Astrocyte (in vitro differentiated cells and primary cell): Measurements from ENCODE around the gene SLC22A13. TPM values are rescaled to one million over a fixed set of nuclear protein-coding genes. Genes with fewer than 3 reads are reported as not detected.
"Not testable (repeated sequence)": the region's sequence is repeated elsewhere in the genome, so short reads cannot be mapped to it uniquely, and the experiment has no call there.

Experiments
- DNase-seq: peaks from one replicate; pipeline ENCODE4 v3.0.0-alpha.2; 2010; ENCODE audit warnings: low read depth
- FAIRE-seq: peaks from 2 replicates; lab custom pipeline; 2011; peaks lifted over from hg19 to GRCh38; lab: Jason Lieb, UNC
- H2AFZ ChIP-seq: 2 replicates; pipeline ENCODE4 v1.6.0; 2012; ENCODE audit warnings: low read depth, low read length, inconsistent platforms
- H3K27ac ChIP-seq: 2 replicates; pipeline ENCODE4 v1.5.1; 2011; ENCODE audit warnings: low read depth, low read length, inconsistent platforms
- H3K27me3 ChIP-seq: 2 replicates; pipeline ENCODE4 v1.6.0; 2011; ENCODE audit warnings: low read length, inconsistent platforms; ENCODE audit not compliant: insufficient read depth
- H3K36me3 ChIP-seq: 2 replicates; pipeline ENCODE4 v1.5.1; 2011; ENCODE audit warnings: low read length, inconsistent platforms; ENCODE audit not compliant: insufficient read depth
- H3K4me1 ChIP-seq: 2 replicates; pipeline ENCODE4 v1.5.1; 2011; ENCODE audit warnings: low read length, inconsistent platforms; ENCODE audit not compliant: insufficient read depth
- H3K4me2 ChIP-seq: 2 replicates; pipeline ENCODE4 v1.6.0; 2012; ENCODE audit warnings: low read length, inconsistent platforms
- H3K4me3 ChIP-seq: 2 replicates; pipeline ENCODE4 v1.5.1; 2011; ENCODE audit warnings: low read depth, mild to moderate bottlenecking, low read length, inconsistent platforms; ENCODE audit not compliant: insufficient read depth
- H3K79me2 ChIP-seq: 2 replicates; pipeline ENCODE4 v1.6.0; 2012; ENCODE audit warnings: mild to moderate bottlenecking, low read length, inconsistent platforms; ENCODE audit not compliant: insufficient read depth
- H3K9ac ChIP-seq: 2 replicates; pipeline ENCODE4 v1.6.0; 2012; ENCODE audit warnings: mild to moderate bottlenecking, low read length, inconsistent platforms
- H3K9me3 ChIP-seq: 2 replicates; pipeline ENCODE4 v1.5.1; 2012; ENCODE audit warnings: low read depth, mild to moderate bottlenecking, low read length, inconsistent platforms; ENCODE audit not compliant: insufficient read depth
- H4K20me1 ChIP-seq: 2 replicates; pipeline ENCODE4 v1.6.0; 2012; ENCODE audit warnings: low read length, inconsistent platforms; ENCODE audit not compliant: insufficient read depth
- H3K27ac Mint-ChIP-seq: one replicate; pipeline ENCODE4 v1.8.0; 2021; ENCODE audit warnings: mild to moderate bottlenecking, mixed read lengths; ENCODE audit not compliant: unreplicated experiment
- H3K27me3 Mint-ChIP-seq: one replicate; pipeline ENCODE4 v1.8.0; 2021; ENCODE audit warnings: low read depth, mixed read lengths; ENCODE audit not compliant: unreplicated experiment
- H3K36me3 Mint-ChIP-seq: one replicate; pipeline ENCODE4 v1.8.0; 2021; ENCODE audit warnings: low read depth, mixed read lengths; ENCODE audit not compliant: unreplicated experiment
- H3K4me1 Mint-ChIP-seq: one replicate; pipeline ENCODE4 v1.8.0; 2021; ENCODE audit warnings: low read depth, mixed read lengths; ENCODE audit not compliant: unreplicated experiment
- H3K4me3 Mint-ChIP-seq: one replicate; pipeline ENCODE4 v1.8.0; 2021; ENCODE audit warnings: mild to moderate bottlenecking, moderate library complexity, mixed read lengths; ENCODE audit not compliant: unreplicated experiment
- H3K9me3 Mint-ChIP-seq: one replicate; pipeline ENCODE4 v1.8.0; 2021; ENCODE audit warnings: mild to moderate bottlenecking, mixed read lengths; ENCODE audit not compliant: unreplicated experiment
- CTCF ChIP-seq: IDR thresholded peaks from 2 replicates; pipeline ENCODE4 v1.5.1; 2011; ENCODE audit warnings: low read depth, mild to moderate bottlenecking, inconsistent platforms, low read length, moderate library complexity; ENCODE audit not compliant: insufficient read depth
- EZH2 ChIP-seq: IDR thresholded peaks from 2 replicates; pipeline ENCODE4 v1.6.1; 2012; ENCODE audit warnings: mild to moderate bottlenecking, low read length, inconsistent platforms; ENCODE audit not compliant: insufficient read depth
- total RNA-seq: library from RNA; stranded (reverse); gene quantifications from 2 replicates; pipeline ENCODE4 v1.2.1, GENCODE V29; 2021

SLC22A13 gene
- total RNA-seq, 1 donor from 2014 or later, result 1.8 TPM

- Histone ChIP-seq H3K9me3 (no peaks in the 10 kb centered on the region), H3K4me2 (no peak overlapping the region), H3K9ac (no peak overlapping the region), H3K27ac (no peak overlapping the region), H3K27me3 (no peaks in the 10 kb centered on the region), H3K4me3 (no peak overlapping the region), H2AFZ (no peak overlapping the region), H3K4me1 (no peaks in the 10 kb centered on the region), H4K20me1 (no peaks in the 10 kb centered on the region), H3K79me2 (no peaks in the 10 kb centered on the region), H3K36me3 (no peaks in the 10 kb centered on the region)
- FAIRE-seq (no peak), DNase-seq (no peak)
- no peaks in the 10 kb centered on the region for H3K27me3 Mint-ChIP-seq
- no peaks in the 10 kb centered on the region for H3K9me3 Mint-ChIP-seq
- no peak overlapping the region for H3K4me3 Mint-ChIP-seq
- H3K36me3 Mint-ChIP-seq, result peaks cover 25% of the 10 kb centered on the region
- H3K4me1 Mint-ChIP-seq, result no peaks in the 10 kb centered on the region
- no peak overlapping the region for H3K27ac Mint-ChIP-seq
- TF ChIP-seq CTCF (no peak), EZH2 (no peak)
Observed at GRCh38 chr3:38284756-38285150, 19.1 kb downstream of the SLC22A13 start.

- H3K27ac Mint-ChIP-seq, DNase-seq, FAIRE-seq, H3K9me3 ChIP-seq, H3K4me3 ChIP-seq, H4K20me1 ChIP-seq, H3K4me1 ChIP-seq, H3K27me3 Mint-ChIP-seq, H3K4me1 Mint-ChIP-seq, H2AFZ ChIP-seq, H3K36me3 ChIP-seq, H3K79me2 ChIP-seq, H3K36me3 Mint-ChIP-seq, H3K4me3 Mint-ChIP-seq, H3K9me3 Mint-ChIP-seq, H3K4me2 ChIP-seq, H3K9ac ChIP-seq, H3K27me3 ChIP-seq, H3K27ac ChIP-seq: not testable (repeated sequence)
Observed at GRCh38 chr3:38289286-38290217, 23.9 kb downstream of the SLC22A13 start.

- not testable (repeated sequence) for H3K9me3 Mint-ChIP-seq, H3K9ac ChIP-seq, H3K36me3 ChIP-seq, FAIRE-seq, H3K4me1 Mint-ChIP-seq, H3K27me3 ChIP-seq, H3K9me3 ChIP-seq, DNase-seq, H3K27ac ChIP-seq, H2AFZ ChIP-seq, H3K4me3 ChIP-seq, H3K27ac Mint-ChIP-seq, H3K36me3 Mint-ChIP-seq, H3K4me1 ChIP-seq, H3K4me3 Mint-ChIP-seq, H4K20me1 ChIP-seq, H3K27me3 Mint-ChIP-seq, H3K79me2 ChIP-seq, H3K4me2 ChIP-seq
Observed at GRCh38 chr3:38297053-38297452, 31.4 kb downstream of the SLC22A13 start.
